ENCODE results near the gene RNF40. TPM values are rescaled to one million over a fixed set of nuclear protein-coding genes. Genes with fewer than 3 reads are reported as not detected.

Gene RNF40
- total RNA-seq, 1 donor from 2014 or later, result 94.6 TPM

DNA sequence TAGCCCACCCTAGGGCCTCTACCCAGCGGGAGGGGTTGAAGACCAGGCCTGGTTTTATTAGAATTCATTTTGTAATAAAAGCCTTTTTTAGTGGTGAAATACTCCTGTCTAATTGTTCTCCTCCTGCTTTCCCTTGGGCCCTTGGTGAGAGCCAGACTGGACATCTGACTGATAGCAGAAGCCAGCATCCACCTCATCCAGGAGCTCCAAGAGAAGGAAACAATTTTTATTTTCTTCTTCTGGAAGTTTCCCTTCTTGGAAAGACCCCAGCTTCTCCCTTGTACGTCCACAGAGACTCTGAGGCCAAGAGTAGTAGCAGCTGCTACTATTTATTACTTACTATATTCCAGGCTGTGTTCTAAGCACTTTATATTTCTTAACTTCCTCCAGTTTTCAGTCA is 17.9 kb upstream of the RNF40 start:
- Histone ChIP-seq H3K4me1 (ENCODE audit: insufficient read depth, low read length) (peaks cover 30% of the 10 kb centered on the region), H4K20me1 (ENCODE audit: insufficient read depth, low read length) (peaks cover 28% of the 10 kb centered on the region), H3K79me2 (ENCODE audit: insufficient read depth, low read length) (peaks cover 12% of the 10 kb centered on the region), H3K36me3 (ENCODE audit: insufficient read depth, low read length) (peaks cover 28% of the 10 kb centered on the region), H3K27ac (ENCODE audit: low read depth, low read length) (no peak overlapping the region), H3K4me3 (ENCODE audit: insufficient read depth, low read depth, low read length) (no peak overlapping the region), H3K9ac (ENCODE audit: low read length) (no peak overlapping the region), H3K27me3 (ENCODE audit: insufficient read depth, low read length) (no peaks in the 10 kb centered on the region), H3K9me3 (ENCODE audit: insufficient read depth, low read depth, low read length) (no peaks in the 10 kb centered on the region), H2AFZ (ENCODE audit: low read depth, low read length) (no peak overlapping the region), H3K4me2 (ENCODE audit: low read length) (no peak overlapping the region)
- peak overlapping the region; percentile 13 for H3K27ac Mint-ChIP-seq (ENCODE audit: unreplicated experiment)
- no peaks in the 10 kb centered on the region for H3K9me3 Mint-ChIP-seq (ENCODE audit: unreplicated experiment)
- peaks cover 11% of the 10 kb centered on the region for H3K36me3 Mint-ChIP-seq (ENCODE audit: low read depth, unreplicated experiment)
- H3K4me1 Mint-ChIP-seq (ENCODE audit: low read depth, unreplicated experiment), result peaks cover 29% of the 10 kb centered on the region
- H3K4me3 Mint-ChIP-seq (ENCODE audit: unreplicated experiment), result no peak overlapping the region
- no peaks in the 10 kb centered on the region for H3K27me3 Mint-ChIP-seq (ENCODE audit: low read depth, unreplicated experiment)
- DNase-seq (ENCODE audit: low read depth), result no peak
- no peak for FAIRE-seq
- no peak for TF ChIP-seq EZH2 (IDR thresholded peaks at IDR 0.05; ENCODE audit: insufficient read depth, low read length)
- TF ChIP-seq, protein P1, sequence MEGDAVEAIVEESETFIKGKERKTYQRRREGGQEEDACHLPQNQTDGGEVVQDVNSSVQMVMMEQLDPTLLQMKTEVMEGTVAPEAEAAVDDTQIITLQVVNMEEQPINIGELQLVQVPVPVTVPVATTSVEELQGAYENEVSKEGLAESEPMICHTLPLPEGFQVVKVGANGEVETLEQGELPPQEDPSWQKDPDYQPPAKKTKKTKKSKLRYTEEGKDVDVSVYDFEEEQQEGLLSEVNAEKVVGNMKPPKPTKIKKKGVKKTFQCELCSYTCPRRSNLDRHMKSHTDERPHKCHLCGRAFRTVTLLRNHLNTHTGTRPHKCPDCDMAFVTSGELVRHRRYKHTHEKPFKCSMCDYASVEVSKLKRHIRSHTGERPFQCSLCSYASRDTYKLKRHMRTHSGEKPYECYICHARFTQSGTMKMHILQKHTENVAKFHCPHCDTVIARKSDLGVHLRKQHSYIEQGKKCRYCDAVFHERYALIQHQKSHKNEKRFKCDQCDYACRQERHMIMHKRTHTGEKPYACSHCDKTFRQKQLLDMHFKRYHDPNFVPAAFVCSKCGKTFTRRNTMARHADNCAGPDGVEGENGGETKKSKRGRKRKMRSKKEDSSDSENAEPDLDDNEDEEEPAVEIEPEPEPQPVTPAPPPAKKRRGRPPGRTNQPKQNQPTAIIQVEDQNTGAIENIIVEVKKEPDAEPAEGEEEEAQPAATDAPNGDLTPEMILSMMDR (IDR thresholded peaks at IDR 0.05; ENCODE audit: insufficient read depth, low read depth, low read length), result no peak

DNA sequence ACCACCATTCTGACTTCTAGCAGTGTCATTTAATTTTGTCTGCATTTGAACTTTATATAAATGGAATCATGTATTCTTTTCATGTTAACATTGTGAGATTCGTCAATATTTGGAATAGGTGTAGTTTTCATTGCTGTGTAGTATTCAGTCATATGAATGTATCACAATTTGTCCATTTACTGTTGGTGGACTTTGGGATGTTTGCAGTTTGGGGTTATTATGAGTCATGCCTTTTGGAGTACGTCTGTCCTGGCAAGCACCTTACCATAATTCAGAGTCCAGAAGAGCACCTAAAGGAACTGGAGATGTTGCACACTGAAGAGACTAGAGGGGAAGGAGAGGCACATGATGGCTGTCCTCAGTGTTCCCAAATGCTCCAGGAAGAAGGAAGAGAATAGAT is 17.0 kb upstream of the RNF40 start:
- Histone ChIP-seq H3K4me1 (ENCODE audit: insufficient read depth, low read length) (peaks cover 31% of the 10 kb centered on the region), H3K9me3 (ENCODE audit: insufficient read depth, low read depth, low read length) (no peaks in the 10 kb centered on the region), H4K20me1 (ENCODE audit: insufficient read depth, low read length) (peaks cover 29% of the 10 kb centered on the region), H3K27ac (ENCODE audit: low read depth, low read length) (no peak overlapping the region), H3K79me2 (ENCODE audit: insufficient read depth, low read length) (peaks cover 19% of the 10 kb centered on the region), H3K4me3 (ENCODE audit: insufficient read depth, low read depth, low read length) (no peak overlapping the region), H2AFZ (ENCODE audit: low read depth, low read length) (no peak overlapping the region), H3K9ac (ENCODE audit: low read length) (no peak overlapping the region), H3K4me2 (ENCODE audit: low read length) (no peak overlapping the region), H3K36me3 (ENCODE audit: insufficient read depth, low read length) (peaks cover 23% of the 10 kb centered on the region), H3K27me3 (ENCODE audit: insufficient read depth, low read length) (no peaks in the 10 kb centered on the region)
- TF ChIP-seq, protein P1 (IDR thresholded peaks at IDR 0.05; ENCODE audit: insufficient read depth, low read depth, low read length), result no peak
- TF ChIP-seq EZH2 (IDR thresholded peaks at IDR 0.05; ENCODE audit: insufficient read depth, low read length), result no peak
- no peaks in the 10 kb centered on the region for H3K27me3 Mint-ChIP-seq (ENCODE audit: low read depth, unreplicated experiment)
- H3K4me1 Mint-ChIP-seq (ENCODE audit: low read depth, unreplicated experiment), result peaks cover 27% of the 10 kb centered on the region
- H3K4me3 Mint-ChIP-seq (ENCODE audit: unreplicated experiment), result no peak overlapping the region
- FAIRE-seq, result no peak
- DNase-seq (ENCODE audit: low read depth), result no peak
- H3K36me3 Mint-ChIP-seq (ENCODE audit: low read depth, unreplicated experiment), result peaks cover 11% of the 10 kb centered on the region
- no peaks in the 10 kb centered on the region for H3K9me3 Mint-ChIP-seq (ENCODE audit: unreplicated experiment)
- no peak overlapping the region for H3K27ac Mint-ChIP-seq (ENCODE audit: unreplicated experiment)

DNA sequence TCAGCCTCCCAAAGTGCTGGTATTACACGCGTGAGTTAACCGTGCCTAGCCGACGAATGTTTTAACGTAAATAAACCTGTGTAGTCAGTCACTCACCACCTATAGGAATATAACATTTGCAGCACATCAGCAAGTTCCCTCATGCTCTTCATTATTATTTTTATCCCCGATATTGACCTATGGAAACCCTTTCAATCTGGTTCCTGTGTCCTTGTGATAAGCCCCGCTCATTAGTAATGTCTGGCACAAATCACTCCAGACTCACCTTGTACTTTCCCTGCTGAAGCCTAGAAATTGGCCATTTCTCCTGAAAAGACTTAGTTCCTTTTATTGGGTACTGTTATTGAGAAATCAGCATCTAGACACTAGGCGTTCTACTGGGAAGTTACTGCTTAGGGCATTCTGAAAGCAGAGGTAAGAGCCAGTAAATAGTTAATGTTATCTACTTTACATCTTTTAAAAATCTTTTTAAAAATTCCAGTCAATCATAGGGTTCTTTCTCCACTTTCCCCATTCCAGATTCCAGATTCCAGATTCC is 15.4 kb upstream of the RNF40 start:
- Mint-ChIP-seq H3K4me1 (ENCODE audit: low read depth, unreplicated experiment) (peaks cover 11% of the 10 kb centered on the region), H3K4me3 (ENCODE audit: unreplicated experiment) (peak overlapping the region; percentile 88)

More for the DNA sequence above, 15.4 kb upstream of the RNF40 start:
- Mint-ChIP-seq H3K27ac (ENCODE audit: unreplicated experiment) (no peak overlapping the region), H3K9me3 (ENCODE audit: unreplicated experiment) (no peaks in the 10 kb centered on the region), H3K36me3 (ENCODE audit: low read depth, unreplicated experiment) (peaks cover 13% of the 10 kb centered on the region), H3K27me3 (ENCODE audit: low read depth, unreplicated experiment) (no peaks in the 10 kb centered on the region)
- no peak for FAIRE-seq
- H3K36me3 ChIP-seq (ENCODE audit: insufficient read depth, low read length), result peaks cover 29% of the 10 kb centered on the region
- no peaks in the 10 kb centered on the region for H3K27me3 ChIP-seq (ENCODE audit: insufficient read depth, low read length)
- H3K79me2 ChIP-seq (ENCODE audit: insufficient read depth, low read length), result peaks cover 32% of the 10 kb centered on the region
- no peaks in the 10 kb centered on the region for H3K9me3 ChIP-seq (ENCODE audit: insufficient read depth, low read depth, low read length)
- no peak overlapping the region for H3K4me3 ChIP-seq (ENCODE audit: insufficient read depth, low read depth, low read length)
- H4K20me1 ChIP-seq (ENCODE audit: insufficient read depth, low read length), result peaks cover 23% of the 10 kb centered on the region
- H2AFZ ChIP-seq (ENCODE audit: low read depth, low read length), result no peak overlapping the region
- H3K4me1 ChIP-seq (ENCODE audit: insufficient read depth, low read length), result peaks cover 15% of the 10 kb centered on the region
- H3K4me2 ChIP-seq (ENCODE audit: low read length), result no peak overlapping the region
- TF ChIP-seq, protein P1 (IDR thresholded peaks at IDR 0.05; ENCODE audit: insufficient read depth, low read depth, low read length), result no peak
- no peak for TF ChIP-seq EZH2 (IDR thresholded peaks at IDR 0.05; ENCODE audit: insufficient read depth, low read length)
- DNase-seq (ENCODE audit: low read depth), result no peak
- H3K27ac ChIP-seq (ENCODE audit: low read depth, low read length), result no peak overlapping the region
- H3K9ac ChIP-seq (ENCODE audit: low read length), result no peak overlapping the region
